ENCODE measurements around the gene MAP3K8.

DNA sequence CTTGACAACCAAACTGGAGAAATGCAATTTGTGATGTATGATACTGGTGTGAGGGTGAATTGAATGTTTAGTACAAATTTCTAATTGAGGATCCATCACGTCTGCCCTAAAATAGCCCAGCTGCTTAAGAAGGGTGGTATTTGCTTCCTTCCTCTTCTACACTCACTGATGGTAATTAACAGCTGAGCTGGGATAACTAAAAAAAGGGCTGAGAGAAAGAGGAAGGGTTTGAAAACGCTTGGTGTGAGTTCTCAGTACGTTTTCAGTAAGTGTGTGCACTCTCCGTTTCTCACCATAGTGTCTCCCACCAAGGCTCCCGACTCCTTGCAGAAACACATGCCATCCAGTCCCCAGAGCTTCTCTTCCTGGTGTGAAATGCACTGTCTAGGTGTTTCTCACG is 54.3 kb downstream of the MAP3K8 start:
- TF ChIP-seq CTCF (IDR thresholded peaks at IDR 0.05; ENCODE audit: low read depth, low read length), result no peak
- no peak for TF ChIP-seq EZH2phosphoT487 (IDR thresholded peaks at IDR 0.05; ENCODE audit: low read depth)

Measured in OCI-LY3 (cell line).